GM21367 (cell line): Measurements from ENCODE around the gene OSM.

Experiments
- ATAC-seq: cut with Tn5 transposase; IDR thresholded peaks from one replicate; pipeline ENCODE4 v1.9.1; 2021; ENCODE audit not compliant: unreplicated experiment

OSM gene

GRCh38 chr22:30297991-30298701 lies 31.5 kb upstream of the OSM start:
- ATAC-seq = no peak

- ATAC-seq = no peak
These were observed 30.8 kb upstream of the OSM start for GRCh38 chr22:30297276-30297990.

GRCh38 chr22:30296833-30297232 lies 30.2 kb upstream of the OSM start:
- no peak for ATAC-seq

- no peak for ATAC-seq
These were observed 29.7 kb upstream of the OSM start for GRCh38 chr22:30296324-30296723.

- ATAC-seq = no peak
These were observed 28.9 kb upstream of the OSM start for GRCh38 chr22:30295576-30295975.

- no peak for ATAC-seq
These were observed 28.2 kb upstream of the OSM start for GRCh38 chr22:30294830-30295229.

- no peak for ATAC-seq
These were observed 27.4 kb upstream of the OSM start for GRCh38 chr22:30294066-30294465.

GRCh38 chr22:30293026-30293425 lies 26.4 kb upstream of the OSM start:
- no peak for ATAC-seq

- no peak for ATAC-seq
These were observed 25.7 kb upstream of the OSM start for GRCh38 chr22:30292069-30292970.

- no peak for ATAC-seq
These were observed 24.6 kb upstream of the OSM start for GRCh38 chr22:30291058-30291892.

GRCh38 chr22:30290342-30291057 lies 23.8 kb upstream of the OSM start:
- ATAC-seq = no peak

- ATAC-seq = no peak
These were observed 23.3 kb upstream of the OSM start for GRCh38 chr22:30289980-30290313.

GRCh38 chr22:30289141-30289979 lies 22.7 kb upstream of the OSM start, which contains the start of gene CASTOR1:
Gene CASTOR1 (minus strand): TSS chr22:30289505. CDS start chr22:30289497, 8 bp downstream.
- peak; percentile 45 for ATAC-seq

GRCh38 chr22:30288419-30289140 lies 21.9 kb upstream of the OSM start:
- ATAC-seq = no peak

GRCh38 chr22:30287648-30288418 lies 21.2 kb upstream of the OSM start:
- ATAC-seq = no peak

- no peak for ATAC-seq
These were observed 20.4 kb upstream of the OSM start for GRCh38 chr22:30286813-30287647.

GRCh38 chr22:30286331-30286730 lies 19.7 kb upstream of the OSM start:
- ATAC-seq = no peak
